Suprapubic skin (tissue), 3 donors: ENCODE results near the gene ADGRD1.

Experiments used
- CTCF ChIP-seq, 2 donors: fragments of 200-600 bp in 1 of 2; fragments of 450-650 bp in 1 of 2; sonication (generic) in 1 of 2; IDR thresholded peaks; one replicate each; pipeline ENCODE4 v1.5.1; 2016 to 2019; ENCODE audit warnings: antibody characterized with exemption in 2 of 2, mild to moderate bottlenecking in 1 of 2, moderate library complexity in 1 of 2
- POLR2AphosphoS5 ChIP-seq, 3 donors: sonication (generic); formaldehyde crosslinking; IDR thresholded peaks; one replicate each; pipeline ENCODE4 v1.6.1; 2017; ENCODE audit warnings: antibody characterized with exemption in 3 of 3

GRCh38 chr12:131033486-131033885 lies 79.8 kb downstream of the ADGRD1 start:
- TF ChIP-seq CTCF (IDR thresholded peaks at IDR 0.05), result no peak
- TF ChIP-seq POLR2AphosphoS5 (IDR thresholded peaks at IDR 0.05), result no peak
